Skeletal muscle cell (primary cell): Measurements from ENCODE around the gene PDXP.
"Not testable (repeated sequence)": the region's sequence is repeated elsewhere in the genome, so short reads cannot be mapped to it uniquely, and the experiment has no call there.

ENCODE experiments used
- DNase-seq: peaks from one replicate; pipeline ENCODE4 v3.0.0-alpha.2; 2010; ENCODE audit warnings: low read depth
- H3K4me3 ChIP-seq: 2 replicates; pipeline ENCODE4 v1.5.1; 2011; ENCODE audit warnings: low read depth, mild to moderate bottlenecking, control low read depth, low read length, moderate library complexity

Gene PDXP

DNA sequence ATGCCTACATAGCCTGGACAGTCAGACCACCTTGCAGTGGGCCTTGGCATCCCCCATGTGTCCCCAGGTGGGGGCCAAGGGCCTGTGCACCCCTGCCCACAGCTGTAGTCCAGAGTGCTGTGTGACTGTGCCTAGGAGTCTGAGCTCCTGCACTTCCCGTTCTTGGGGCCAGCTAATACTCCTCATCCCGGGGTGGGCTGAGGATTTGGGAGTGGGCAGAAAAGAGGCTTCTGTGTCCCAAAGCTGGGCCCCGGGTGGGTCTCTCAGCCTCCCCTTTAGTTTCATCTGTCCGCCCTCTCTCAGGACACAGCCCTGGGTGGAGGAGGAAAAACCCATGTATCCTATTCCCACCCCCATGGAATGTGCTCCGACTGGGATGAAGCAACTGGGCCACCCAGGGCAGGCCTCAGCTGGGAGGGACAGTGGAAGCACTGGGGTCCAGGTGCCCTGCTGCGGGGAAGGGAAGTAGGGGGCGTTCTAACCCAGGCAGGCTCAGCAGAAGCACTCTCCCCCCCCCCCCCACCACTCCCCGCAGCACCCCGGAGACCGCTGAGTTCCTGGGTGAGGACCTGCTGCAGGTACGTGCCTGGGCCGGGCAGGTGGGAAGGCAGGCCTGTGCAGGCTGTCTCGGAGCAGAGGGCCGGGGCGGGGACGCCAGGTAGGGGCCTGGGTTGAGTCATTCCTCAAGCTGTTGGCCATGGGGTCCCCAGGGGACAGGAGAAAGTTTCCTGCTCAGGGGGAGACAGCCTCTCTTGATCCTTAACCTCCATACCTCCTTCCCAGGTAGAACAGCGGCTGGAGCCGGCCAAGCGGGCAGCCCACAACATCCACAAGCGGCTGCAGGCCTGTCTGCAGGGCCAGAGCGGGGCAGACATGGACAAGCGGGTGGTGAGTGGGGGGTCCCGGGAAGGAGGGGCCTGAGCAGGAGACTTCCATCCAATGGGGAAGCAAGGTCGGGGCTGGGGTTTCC is 17.6 kb upstream of the PDXP start:
- DNase-seq = no peak
- peak overlapping the region; percentile 65 for H3K4me3 ChIP-seq

DNA sequence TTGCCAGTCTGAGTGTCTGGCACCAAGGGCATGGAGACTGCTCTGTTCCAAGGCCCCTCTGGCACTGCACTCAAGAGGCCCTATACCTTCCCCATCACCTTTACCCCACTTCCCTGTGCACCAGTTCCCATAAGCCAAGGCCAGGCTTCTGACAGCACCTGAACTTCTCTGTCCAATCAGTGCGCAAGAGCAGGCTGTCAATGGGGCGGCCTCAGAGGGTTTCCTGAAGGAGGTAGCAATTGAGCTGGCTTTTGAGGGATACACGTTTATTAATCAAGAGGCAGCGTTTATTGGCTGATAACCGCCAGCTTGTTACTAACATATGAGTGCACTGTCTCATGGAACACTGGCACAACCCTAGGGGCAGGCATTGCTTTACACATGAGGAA is 17.0 kb upstream of the PDXP start:
- H3K4me3 ChIP-seq = no peak overlapping the region
- DNase-seq = no peak

DNA sequence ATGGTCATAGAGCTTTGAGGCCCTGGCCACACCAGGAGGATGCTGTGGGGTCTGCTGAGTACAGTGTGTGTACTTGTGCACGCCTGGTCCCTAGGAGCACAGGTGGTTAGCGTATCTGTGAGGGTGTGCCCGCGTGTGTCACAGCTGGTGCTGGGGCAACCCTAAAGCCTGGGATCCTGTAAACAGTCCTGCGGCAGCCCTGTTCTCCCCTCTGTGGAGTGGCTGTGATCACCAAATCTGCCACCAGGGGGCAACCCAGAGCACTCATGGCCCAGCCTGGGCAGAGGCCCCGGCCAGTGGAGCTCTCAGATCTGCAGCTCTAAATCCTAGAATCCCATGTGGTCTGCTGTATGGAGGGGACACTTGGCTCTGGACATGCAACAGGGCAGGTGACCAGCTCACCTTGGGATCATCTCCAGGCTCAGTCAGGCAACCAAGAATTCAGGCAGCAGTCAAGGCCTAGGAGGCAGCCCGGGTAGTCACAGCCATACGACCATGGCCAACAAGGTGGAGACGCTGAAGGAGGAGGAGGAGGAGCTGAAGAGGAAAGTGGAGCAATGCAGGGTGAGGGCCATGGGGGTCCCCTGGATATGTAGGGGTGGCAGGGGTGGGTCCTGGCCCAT is 15.2 kb upstream of the PDXP start:
- no peak for DNase-seq
- H3K4me3 ChIP-seq = no peak overlapping the region

DNA sequence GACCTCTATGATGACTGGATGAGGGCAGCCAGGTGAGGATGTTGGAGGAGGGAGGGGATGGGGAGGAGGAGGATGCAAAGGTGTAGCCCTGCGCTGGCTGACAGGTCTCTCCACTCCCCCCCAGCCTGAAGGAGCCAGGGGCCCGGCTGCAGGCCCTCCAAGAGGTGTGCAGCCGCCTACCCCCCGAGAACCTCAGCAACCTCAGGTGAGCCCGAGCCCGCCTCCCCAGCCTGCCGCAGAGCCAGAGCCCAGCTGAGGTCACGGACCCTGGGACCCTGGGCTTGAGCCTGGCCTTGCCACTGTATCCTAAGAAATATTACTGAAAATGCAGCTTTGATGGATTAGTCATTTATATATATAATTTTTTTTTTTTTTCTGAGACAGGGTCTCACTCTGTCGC is 11.2 kb upstream of the PDXP start:
- no peak for DNase-seq
- H3K4me3 ChIP-seq = no peak overlapping the region

DNA sequence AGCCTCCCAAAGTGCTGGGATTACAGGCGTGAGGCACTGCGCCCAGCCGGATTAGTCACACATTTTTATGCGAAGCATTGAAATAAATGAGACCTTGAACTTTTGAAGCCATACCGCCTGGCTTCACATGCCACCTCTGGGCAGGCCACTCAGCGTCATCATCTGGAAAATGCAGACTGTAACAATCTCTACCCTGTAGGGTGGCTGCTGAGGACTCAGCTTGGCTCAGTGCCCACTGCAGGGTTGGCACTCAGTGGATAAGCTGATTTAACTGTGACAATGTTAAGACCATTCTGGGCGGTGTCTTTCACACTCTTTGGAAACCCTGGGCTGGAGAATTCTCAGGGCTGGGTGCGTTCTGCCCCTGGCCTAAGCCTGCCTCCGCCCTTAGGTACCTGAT is 10.6 kb upstream of the PDXP start:
- DNase-seq = no peak
- H3K4me3 ChIP-seq = no peak overlapping the region

DNA sequence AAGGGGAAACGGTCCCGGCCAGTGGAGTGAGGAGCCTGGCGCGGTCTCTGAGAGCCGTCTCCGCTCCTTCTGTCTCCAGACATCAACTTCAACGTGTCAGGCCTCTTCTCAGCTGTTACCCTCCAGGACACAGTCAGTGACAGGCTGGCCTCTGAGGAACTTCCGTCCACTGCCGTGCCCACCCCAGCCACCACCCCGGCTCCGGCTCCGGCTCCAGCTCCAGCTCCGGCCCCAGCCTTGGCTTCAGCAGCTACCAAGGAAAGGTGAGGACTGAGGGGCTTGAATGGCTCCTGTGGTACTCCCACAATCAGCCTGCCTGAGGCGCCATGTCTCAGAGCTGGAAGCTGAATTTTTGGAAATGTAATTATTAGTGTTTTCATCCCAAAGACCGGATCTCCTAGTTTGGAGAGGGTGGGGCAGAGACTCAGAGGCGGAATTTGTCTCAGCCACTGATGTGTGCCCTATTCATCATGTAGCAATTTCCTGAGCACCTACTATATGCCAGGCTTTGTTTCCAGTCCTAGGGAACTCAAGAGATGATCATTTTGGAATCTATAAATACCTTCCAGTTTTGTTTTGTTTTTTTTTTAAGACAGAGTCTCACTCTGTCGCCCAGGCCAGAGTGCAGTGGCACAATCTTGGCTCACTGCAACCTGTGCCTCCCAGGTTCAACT is 7.9 kb upstream of the PDXP start:
- DNase-seq = no peak
- H3K4me3 ChIP-seq = no peak overlapping the region

DNA sequence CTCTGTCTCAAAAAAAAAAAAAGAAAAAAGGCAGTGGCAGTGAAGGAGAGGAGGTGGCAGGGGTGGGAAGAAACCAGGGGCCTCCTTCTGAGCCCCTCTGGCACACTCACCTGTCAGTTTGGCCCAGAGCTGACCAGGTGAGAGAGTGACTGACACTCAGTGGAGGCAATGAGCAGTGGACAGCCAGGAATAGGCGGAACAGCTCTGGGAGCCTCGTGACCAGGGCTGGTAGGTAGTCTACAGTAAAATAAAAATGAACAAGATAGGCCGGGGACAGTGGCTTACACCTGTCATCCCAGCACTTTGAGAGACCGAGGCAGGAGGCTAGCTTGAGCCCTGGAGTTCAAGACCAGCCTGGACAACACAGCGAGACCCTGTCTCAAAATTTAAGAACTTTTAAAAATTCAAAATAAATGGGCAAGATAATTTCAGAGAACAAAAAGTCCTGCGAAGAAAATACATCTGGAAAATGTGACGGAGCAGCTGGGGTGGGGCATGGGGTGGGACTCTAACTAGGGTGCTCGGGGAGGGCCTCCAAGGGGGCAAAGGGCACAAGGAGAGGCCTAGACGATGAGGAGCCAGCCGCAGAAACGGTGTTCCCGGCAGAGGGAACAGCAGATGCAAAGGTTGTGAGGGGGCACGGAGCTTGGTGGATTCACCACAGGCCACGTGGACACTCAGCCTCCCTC is 3.8 kb upstream of the PDXP start:
- H3K4me3 ChIP-seq = no peak overlapping the region
- DNase-seq = no peak

DNA sequence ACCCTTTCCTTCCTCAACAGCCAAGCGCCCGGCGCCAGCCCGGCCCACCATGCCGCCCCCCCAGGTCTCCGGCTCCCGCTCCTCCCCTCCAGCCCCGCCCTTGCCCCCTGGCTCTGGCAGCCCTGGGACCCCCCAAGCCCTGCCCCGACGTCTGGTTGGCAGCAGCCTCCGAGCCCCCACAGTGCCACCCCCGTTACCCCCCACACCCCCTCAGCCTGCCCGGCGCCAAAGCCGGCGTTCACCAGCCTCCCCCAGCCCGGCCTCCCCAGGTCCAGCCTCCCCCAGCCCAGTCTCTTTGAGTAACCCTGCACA is 3.3 kb upstream of the PDXP start:
- DNase-seq = no peak
- H3K4me3 ChIP-seq = no peak overlapping the region

DNA sequence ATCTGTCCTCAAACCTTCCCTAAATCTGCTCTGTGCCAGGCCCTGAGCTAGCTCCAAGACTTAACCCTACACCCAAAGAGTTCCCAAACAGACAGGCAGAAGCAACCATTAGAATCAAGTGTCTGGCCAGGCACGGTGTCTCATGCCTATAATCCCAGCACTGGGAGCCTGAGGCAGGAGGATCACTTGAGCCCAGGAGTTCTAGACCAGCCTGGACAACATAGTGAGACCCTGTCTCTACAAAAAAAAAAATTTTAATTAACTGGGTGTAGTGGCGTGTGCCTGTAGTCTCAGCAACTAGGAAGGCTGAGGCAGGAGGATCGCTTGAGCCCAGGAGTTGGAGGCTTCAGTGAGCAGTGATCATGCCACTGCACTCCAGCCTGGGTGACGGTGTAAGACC is 1.9 kb upstream of the PDXP start:
- not testable (repeated sequence) for DNase-seq

DNA sequence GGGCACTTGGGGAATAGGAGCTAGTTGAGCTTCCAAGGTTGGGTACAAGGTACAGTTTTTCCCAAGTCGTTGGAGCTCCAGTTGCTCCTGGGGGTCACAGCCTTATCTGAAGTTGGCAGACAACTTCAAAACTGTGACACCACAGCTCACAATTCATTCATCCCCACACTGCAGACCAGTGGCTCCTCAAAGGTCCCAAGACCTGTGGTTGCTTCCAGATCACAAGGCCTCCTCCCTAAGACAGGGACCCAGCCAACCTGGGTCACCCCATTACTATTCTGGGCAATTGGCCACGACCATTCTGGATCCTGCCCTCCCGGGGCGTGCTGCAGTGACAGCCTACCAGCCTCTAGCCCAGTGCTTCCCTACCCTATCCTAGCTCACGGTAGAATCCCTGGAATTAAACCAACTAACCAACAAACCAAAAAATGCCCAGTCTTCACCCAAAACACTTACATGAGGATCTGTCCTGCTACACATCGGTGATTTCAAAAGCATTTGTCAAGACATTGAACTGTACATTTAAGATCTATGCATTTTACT is 862 bp upstream of the PDXP start:
- no peak for DNase-seq
- H3K4me3 ChIP-seq = peak overlapping the region; percentile 76

More for the DNA sequence above, 1.9 kb upstream of the PDXP start:
- H3K4me3 ChIP-seq = not testable (repeated sequence)

DNA sequence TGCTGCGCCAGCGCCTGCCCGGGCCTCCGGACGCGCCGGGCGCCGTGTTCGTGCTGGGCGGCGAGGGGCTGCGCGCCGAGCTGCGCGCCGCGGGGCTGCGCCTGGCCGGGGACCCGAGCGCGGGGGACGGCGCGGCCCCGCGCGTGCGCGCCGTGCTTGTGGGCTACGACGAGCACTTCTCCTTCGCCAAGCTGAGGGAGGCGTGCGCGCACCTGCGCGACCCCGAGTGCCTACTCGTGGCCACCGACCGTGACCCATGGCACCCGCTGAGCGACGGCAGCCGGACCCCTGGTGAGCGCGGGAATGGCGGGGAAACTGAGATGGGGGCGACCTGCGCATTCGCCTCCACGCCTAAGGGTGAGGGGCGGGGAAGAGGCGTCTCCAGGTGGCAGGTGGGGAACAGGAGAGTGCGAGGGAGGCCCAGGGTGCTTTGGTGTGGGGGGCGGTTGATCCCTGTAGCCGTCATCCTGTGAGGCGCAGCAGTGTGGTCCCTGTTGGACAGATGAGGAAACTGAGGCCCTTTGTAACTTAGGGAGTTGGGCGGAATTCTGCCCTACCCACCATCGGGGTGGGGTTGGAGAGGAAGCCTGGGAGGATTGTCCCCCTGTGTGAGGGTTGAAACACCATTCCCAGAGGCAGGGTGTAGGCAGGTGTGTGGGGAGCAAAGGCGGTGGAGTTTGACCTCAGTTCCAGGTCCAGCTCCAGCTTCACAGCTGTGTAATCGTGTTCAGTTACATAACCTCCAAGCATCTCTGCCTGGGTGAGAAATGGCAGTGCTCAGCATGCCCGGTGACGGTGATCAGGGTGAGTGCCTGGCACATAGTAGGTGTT is 758 bp downstream of the PDXP start:
- DNase-seq = no peak
- H3K4me3 ChIP-seq = peak overlapping the region; percentile 76

DNA sequence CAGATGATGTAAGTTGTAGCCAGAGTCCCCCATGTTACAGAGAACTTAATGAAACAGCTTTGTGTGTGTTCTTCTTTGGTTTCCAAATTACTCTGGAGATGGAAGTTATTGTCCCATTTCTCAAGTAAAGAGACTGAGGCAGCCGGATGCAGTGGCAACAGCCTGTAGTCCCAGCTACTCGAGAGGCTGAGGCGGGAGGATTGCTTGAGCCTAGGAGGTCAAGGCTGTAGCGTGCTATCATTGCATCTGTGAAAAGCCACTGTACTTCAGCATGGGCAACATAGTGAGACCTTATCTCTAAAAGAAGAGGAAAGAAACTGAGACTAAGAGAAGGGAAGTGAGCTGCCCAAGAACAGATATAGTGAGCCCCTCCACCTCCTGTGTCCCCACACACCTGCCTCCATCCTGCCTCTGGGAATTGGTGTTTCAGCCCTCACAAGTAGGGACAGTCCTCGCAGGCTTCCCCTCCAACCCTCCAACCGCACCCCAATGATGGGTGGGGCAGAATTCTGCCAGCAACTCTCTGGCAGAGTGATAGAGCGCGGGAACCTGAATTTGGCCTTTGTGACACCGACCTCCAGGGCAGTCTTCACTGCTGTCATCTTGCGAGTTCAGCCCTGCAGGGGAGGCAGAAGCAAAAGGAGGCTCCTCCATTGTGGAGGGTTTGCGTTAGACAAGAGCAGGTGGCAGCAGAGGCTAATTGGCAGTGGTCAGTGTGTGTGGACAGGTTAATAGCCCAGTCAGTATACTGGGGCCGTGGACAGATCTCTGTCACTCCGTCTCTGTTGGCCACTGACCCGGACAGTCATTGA is 1.6 kb downstream of the PDXP start:
- DNase-seq = no peak
- peak overlapping the region; percentile 76 for H3K4me3 ChIP-seq

DNA sequence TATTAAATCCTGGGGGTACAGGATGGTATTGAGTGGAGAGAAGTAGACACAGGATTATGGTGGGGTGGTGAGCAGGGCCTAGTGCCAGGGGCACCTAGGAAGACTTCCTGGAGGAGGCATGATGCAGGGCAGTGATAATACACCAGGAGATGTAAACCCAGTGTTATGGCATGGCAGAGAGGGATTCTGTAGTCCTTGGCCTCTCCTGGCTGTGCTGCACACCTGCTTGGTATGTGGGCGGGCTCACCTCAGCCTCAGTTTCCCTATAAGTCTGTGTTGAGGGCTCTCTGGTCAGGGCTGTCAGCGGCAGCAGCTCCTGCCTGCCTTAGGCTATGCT is 2.2 kb downstream of the PDXP start:
- DNase-seq = no peak
- no peak overlapping the region for H3K4me3 ChIP-seq

DNA sequence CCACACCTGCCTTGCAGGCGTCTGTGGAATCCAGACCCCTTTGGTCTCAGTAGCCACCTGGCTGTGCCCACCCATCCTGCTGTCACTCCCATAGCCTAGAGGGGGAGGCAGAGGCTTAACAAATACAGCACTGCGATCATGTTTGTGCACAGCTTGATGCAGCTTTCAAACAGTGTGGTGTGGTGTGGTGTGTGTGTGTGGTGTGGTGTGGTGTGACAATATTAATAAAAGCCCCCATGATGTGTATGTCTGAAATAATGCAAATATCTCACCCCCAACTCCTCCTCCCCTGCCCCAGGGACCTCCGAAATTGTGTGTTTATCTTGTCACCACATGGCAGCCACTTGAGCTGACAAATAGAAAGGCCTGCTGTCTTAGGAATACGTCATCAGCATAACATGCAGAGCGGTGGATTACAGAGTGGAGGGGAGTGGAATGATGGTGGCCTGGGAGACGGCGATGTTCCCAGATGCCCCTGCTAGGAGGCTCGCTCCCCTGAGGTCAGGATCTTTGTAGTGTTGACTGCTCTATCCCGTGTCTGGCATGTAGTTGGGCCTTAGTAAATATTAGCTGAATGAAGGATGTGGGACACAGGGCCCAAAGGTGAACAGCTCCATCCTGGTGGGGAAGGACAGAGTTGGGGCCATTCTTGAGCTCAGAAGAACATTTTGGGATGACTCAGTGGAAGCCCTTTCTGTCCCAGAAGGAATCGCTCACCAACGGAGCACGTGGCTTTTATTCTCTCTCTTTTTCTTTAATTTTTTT is 2.8 kb downstream of the PDXP start:
- no peak for DNase-seq
- no peak overlapping the region for H3K4me3 ChIP-seq

DNA sequence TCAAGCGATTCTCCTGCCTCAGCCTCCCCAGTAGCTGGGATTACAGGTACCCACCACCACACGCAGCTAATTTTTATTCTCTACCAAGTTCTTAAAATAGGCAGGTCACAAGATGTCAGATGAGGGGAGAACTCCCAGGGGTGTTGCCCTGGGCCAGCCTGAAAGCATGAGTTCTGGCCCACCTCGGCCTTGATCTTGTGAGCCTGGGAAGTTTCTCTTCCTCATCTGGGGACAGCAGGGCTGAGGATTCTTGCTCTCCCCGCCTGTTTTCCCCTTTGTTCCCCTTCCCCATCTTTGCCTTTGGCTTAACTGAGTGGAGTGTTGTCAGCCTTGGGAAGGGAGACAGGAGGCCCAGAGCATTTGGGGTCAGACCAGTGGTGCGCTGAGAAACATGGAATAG is 3.5 kb downstream of the PDXP start:
- no peak for DNase-seq
- no peak overlapping the region for H3K4me3 ChIP-seq

DNA sequence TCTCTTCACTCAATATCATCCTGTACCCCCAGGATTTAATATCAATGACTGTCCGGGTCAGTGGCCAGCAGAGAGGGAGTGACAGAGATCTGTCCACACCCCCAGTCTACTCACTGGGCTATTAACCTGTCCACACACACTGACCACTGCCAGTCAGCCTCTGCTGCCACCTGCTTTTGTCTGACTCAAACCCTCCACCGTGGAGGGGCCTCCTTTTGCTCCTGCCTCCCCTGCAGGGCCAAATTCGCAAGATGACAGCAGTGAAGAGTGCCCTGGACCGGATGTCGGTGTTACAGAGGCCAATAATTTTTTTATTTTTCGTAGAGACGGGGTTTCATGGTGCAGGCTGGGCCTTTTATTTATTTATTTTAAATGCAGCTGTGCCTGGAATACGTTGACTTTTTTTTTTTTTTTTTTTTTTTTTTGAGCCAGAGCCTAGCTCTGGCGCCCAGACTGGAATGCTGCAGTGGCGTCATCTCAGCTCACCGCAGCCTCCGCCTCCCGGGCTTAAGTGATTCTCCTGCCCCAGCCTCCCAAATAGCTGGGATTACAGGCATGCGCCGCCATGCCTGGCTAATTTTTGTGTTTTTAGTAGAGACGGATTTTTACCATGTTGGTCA is 5.1 kb downstream of the PDXP start:
- DNase-seq = no peak
- H3K4me3 ChIP-seq = no peak overlapping the region
